Measurements from ENCODE around the gene TPRX2. TPM values are rescaled to one million over a fixed set of nuclear protein-coding genes. Genes with fewer than 3 reads are reported as not detected.
"Not testable (repeated sequence)": the region's sequence is repeated elsewhere in the genome, so short reads cannot be mapped to it uniquely, and the experiment has no call there.

Gene TPRX2
- total and polyA plus RNA-seq, 12 donors = not detected

DNA sequence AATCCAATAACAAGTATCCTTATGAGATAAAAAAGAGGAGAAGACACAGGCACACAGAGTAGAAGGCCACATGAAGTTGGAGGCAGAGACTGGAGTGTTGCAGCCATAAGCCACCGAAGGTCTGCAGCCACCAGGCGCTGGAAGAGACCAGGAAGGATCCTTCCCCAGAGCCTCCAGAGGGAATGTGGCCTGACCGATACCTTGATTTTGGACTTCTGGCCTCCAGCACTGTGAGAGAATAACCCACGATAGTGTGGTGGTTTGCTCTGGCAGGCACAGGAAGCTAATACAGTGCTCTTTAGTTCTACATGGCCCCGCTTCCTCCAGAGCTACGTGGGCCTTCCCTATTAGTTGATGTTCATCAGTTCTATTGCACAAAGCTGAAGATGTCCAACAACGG, 42.3 kb downstream of the TPRX2 start:
- Histone ChIP-seq H3K27ac (no peak overlapping the region), H3K4me1 (no peaks in the 10 kb centered on the region), H3K36me3 (no peaks in the 10 kb centered on the region), H3K9me3 (peaks cover 0 to 6% (median 0%) of the 10 kb centered on the region in 11 donors), H3K27me3 (peaks cover 0 to 27% (median 9%) of the 10 kb centered on the region in 7 donors), H3K4me3 (no peak overlapping the region)
- intact Hi-C loops (cut with DNase I) = no loop called here
- DNase-seq (no peak), ATAC-seq (no peak)
- 81 to 83% methylated on average over 7 of the region's 7 CpGs for WGBS, 2 donors
- TF ChIP-seq, protein P1, sequence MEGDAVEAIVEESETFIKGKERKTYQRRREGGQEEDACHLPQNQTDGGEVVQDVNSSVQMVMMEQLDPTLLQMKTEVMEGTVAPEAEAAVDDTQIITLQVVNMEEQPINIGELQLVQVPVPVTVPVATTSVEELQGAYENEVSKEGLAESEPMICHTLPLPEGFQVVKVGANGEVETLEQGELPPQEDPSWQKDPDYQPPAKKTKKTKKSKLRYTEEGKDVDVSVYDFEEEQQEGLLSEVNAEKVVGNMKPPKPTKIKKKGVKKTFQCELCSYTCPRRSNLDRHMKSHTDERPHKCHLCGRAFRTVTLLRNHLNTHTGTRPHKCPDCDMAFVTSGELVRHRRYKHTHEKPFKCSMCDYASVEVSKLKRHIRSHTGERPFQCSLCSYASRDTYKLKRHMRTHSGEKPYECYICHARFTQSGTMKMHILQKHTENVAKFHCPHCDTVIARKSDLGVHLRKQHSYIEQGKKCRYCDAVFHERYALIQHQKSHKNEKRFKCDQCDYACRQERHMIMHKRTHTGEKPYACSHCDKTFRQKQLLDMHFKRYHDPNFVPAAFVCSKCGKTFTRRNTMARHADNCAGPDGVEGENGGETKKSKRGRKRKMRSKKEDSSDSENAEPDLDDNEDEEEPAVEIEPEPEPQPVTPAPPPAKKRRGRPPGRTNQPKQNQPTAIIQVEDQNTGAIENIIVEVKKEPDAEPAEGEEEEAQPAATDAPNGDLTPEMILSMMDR (IDR thresholded peaks at IDR 0.05) = no peak

DNA sequence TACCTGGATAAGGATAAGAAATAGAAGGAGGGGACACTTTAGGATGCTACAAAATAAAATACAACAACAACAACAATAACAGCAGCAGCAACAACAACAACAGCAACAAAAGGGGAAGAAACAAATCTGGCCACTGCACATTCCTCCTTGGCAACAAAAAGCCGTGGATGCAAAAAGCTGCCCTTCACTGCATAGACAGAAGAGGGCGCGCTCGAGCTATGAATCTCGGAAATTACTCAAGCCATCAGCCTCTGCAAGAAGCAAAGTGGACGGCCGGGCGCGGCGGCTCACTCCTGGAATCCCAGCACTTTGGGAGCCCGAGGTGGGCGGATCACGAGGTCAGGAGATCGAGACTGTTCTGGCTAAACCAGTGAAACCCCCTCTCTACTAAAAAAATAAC, 50.3 kb downstream of the TPRX2 start:
- peak; percentile 55 to 64 for DNase-seq
- H3K4me1 ChIP-seq; H3K27ac ChIP-seq; H3K9me3 ChIP-seq; H3K4me3 ChIP-seq; H3K36me3 ChIP-seq; ATAC-seq; intact Hi-C loops (cut with DNase I); H3K27me3 ChIP-seq: not testable (repeated sequence)
- 0 to 1% methylated on average over 5 to 10 of the region's 14 CpGs for WGBS, 2 donors
- TF ChIP-seq, protein P1 (IDR thresholded peaks at IDR 0.05) = peak; percentile 42 to 52 (median 49)

DNA sequence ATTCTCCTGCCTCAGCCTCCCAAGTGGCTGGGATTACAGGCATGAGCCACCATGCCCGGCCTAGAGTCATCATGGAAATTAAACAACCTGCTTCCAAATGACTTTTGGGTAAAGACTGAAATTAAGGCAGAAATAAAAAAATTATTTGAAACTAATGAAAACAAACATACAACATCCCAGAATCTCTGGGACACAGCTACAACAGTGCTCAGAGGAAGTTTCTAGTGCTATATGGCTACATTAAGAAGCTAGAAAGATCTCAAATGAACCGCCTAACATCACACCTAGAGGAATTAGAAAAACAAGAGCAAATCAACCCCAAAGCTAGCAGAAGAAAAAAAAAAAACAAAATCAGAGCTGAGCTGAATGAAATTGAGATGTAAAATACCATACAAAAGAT, 51.2 kb downstream of the TPRX2 start:
- H3K4me1 ChIP-seq; ATAC-seq; H3K36me3 ChIP-seq; H3K27me3 ChIP-seq; H3K9me3 ChIP-seq; H3K4me3 ChIP-seq; intact Hi-C loops (cut with DNase I); DNase-seq; H3K27ac ChIP-seq: not testable (repeated sequence)
- 93 to 94% methylated on average over 1 of the region's 2 CpGs for WGBS, 2 donors

Other genes starting within 250 kb of the TPRX2 start
- gene EHD2, start 145.8 kb upstream of the TPRX2 start, total RNA-seq = 10 to 100 TPM; 27.5 to 78.2 (median 40.5) TPM
- 10 to 100 TPM; 51.1 to 61.0 TPM for gene EHD2, start 145.8 kb upstream of the TPRX2 start, polyA plus RNA-seq
- gene NOP53, start 113.7 kb upstream of the TPRX2 start, total RNA-seq = 100 to 1,000 TPM; 131 to 208 (median 177) TPM
- 100 to 1,000 TPM; 210 to 256 TPM for gene NOP53, start 113.7 kb upstream of the TPRX2 start, polyA plus RNA-seq
- gene SELENOW, start 80.5 kb upstream of the TPRX2 start, total RNA-seq = 1,000 to 10,000 TPM in 5 of 10 donors, 100 to 1,000 TPM in 5; 828 to 1,621 (median 1,009) TPM
- 1,000 to 10,000 TPM in 1 of 2 donors, 100 to 1,000 TPM in 1; 711 to 1,774 TPM for gene SELENOW, start 80.5 kb upstream of the TPRX2 start, polyA plus RNA-seq
- gene TPRX1, start 54.7 kb upstream of the TPRX2 start, total RNA-seq = not detected
- gene TPRX1, start 54.7 kb upstream of the TPRX2 start, polyA plus RNA-seq = not detected
- gene CRX, start 37.3 kb upstream of the TPRX2 start, total RNA-seq = not detected
- gene CRX, start 37.3 kb upstream of the TPRX2 start, polyA plus RNA-seq = not detected
- gene SULT2A1, start 27.1 kb downstream of the TPRX2 start, total RNA-seq = not detected
- not detected for gene SULT2A1, start 27.1 kb downstream of the TPRX2 start, polyA plus RNA-seq
- gene BSPH1, start 132.9 kb downstream of the TPRX2 start, total RNA-seq = not detected
- not detected for gene BSPH1, start 132.9 kb downstream of the TPRX2 start, polyA plus RNA-seq
- gene ELSPBP1, start 135.4 kb downstream of the TPRX2 start, total RNA-seq = not detected
- not detected for gene ELSPBP1, start 135.4 kb downstream of the TPRX2 start, polyA plus RNA-seq
- gene CABP5, start 184.8 kb downstream of the TPRX2 start, total RNA-seq = not detected
- gene CABP5, start 184.8 kb downstream of the TPRX2 start, polyA plus RNA-seq = not detected